Mucosa of rectum (tissue), 2 donors: ENCODE data around the gene OR4D10.
"Not testable (repeated sequence)": the region's sequence is repeated elsewhere in the genome, so short reads cannot be mapped to it uniquely, and the experiment has no call there.

Experiments
- H3K27ac ChIP-seq, 2 donors: one replicate each; pipeline ENCODE4 v1.7.0; 2013; ENCODE audit warnings: inconsistent platforms in 2 of 2, low read depth in 2 of 2, low read length in 2 of 2
- H3K27me3 ChIP-seq, 2 donors: one replicate each; pipeline ENCODE4 v1.7.0; 2013; ENCODE audit warnings: low read length in 2 of 2; ENCODE audit not compliant: control insufficient read depth in 2 of 2, insufficient read depth in 2 of 2
- H3K36me3 ChIP-seq, 2 donors: one replicate each; pipeline ENCODE4 v1.7.0; 2013; ENCODE audit warnings: low read length in 2 of 2; ENCODE audit not compliant: control insufficient read depth in 2 of 2, insufficient read depth in 2 of 2
- H3K4me1 ChIP-seq, 2 donors: one replicate each; pipeline ENCODE4 v1.7.0; 2013; ENCODE audit warnings: low read length in 2 of 2, mild to moderate bottlenecking in 1 of 2; ENCODE audit not compliant: control insufficient read depth in 2 of 2, insufficient read depth in 2 of 2
- H3K4me3 ChIP-seq, 2 donors: one replicate each; pipeline ENCODE4 v1.7.0; 2013; ENCODE audit warnings: low read length in 2 of 2
- H3K9ac ChIP-seq, 2 donors: one replicate each; pipeline ENCODE4 v1.7.0; 2013; ENCODE audit warnings: low read length in 2 of 2, low read depth in 1 of 2, mild to moderate bottlenecking in 1 of 2
- H3K9me3 ChIP-seq, 2 donors: one replicate each; pipeline ENCODE4 v1.7.0; 2013; ENCODE audit warnings: low read length in 2 of 2; ENCODE audit not compliant: control insufficient read depth in 2 of 2
- donor health status: healthy.
- donor health status: Normal muscosa, but diverticular disease.

OR4D10 gene

GRCh38 chr11:59520139-59520538 is 47.0 kb downstream of the OR4D10 start:
- H3K36me3 ChIP-seq, H3K9ac ChIP-seq, H3K4me3 ChIP-seq, H3K27ac ChIP-seq, H3K4me1 ChIP-seq, H3K9me3 ChIP-seq, H3K27me3 ChIP-seq: not testable (repeated sequence)

GRCh38 chr11:59520741-59521140 is 47.6 kb downstream of the OR4D10 start:
- Histone ChIP-seq H3K9me3 (no peaks in the 10 kb centered on the region), H3K4me1 (no peaks in the 10 kb centered on the region), H3K9ac (no peak overlapping the region), H3K36me3 (no peaks in the 10 kb centered on the region), H3K27me3 (no peaks in the 10 kb centered on the region), H3K27ac (no peak overlapping the region), H3K4me3 (no peak overlapping the region)

- Histone ChIP-seq H3K27ac (no peak overlapping the region), H3K9ac (no peak overlapping the region), H3K4me3 (no peak overlapping the region), H3K27me3 (no peaks in the 10 kb centered on the region), H3K4me1 (no peaks in the 10 kb centered on the region), H3K36me3 (no peaks in the 10 kb centered on the region), H3K9me3 (no peaks in the 10 kb centered on the region)
Measured at GRCh38 chr11:59523541-59523940, 50.4 kb downstream of the OR4D10 start.

- Histone ChIP-seq H3K4me3 (no peak overlapping the region), H3K9me3 (no peaks in the 10 kb centered on the region), H3K27ac (no peak overlapping the region), H3K27me3 (no peaks in the 10 kb centered on the region), H3K36me3 (no peaks in the 10 kb centered on the region), H3K9ac (no peak overlapping the region), H3K4me1 (no peaks in the 10 kb centered on the region)
Measured at GRCh38 chr11:59528711-59529110, 55.6 kb downstream of the OR4D10 start.
